HCT116 (cell line): Measurements from ENCODE around the gene PLCH2. TPM values are rescaled to one million over a fixed set of nuclear protein-coding genes. Genes with fewer than 3 reads are reported as not detected.

ENCODE experiments used
- ATAC-seq: fragments of 200-7000 bp; cut with Tn5 transposase; 2 replicates; pipeline ENCODE4 v1.9.1; 2020; ENCODE audit warnings: mild to moderate bottlenecking, moderate library complexity
- BruUV-seq: library from RNA; stranded (reverse); fragments of 400-500 nt; replicated peaks from 2 replicates; lab custom pipeline; 2021; lab: Mats Ljungman, UMichigan
- CTCF ChIA-PET: fragments of 300-600 bp; sonication (Branson Sonifier 250); formaldehyde crosslinking; loops from one replicate; lab custom pipeline; 2021; ENCODE audit warnings: antibody characterized with exemption; lab: Charles Lee
- POLR2A ChIA-PET: fragments of 300-600, 350-600 bp; sonication (Branson Sonifier 250); formaldehyde crosslinking; loops from one replicate; lab custom pipeline; 2021; ENCODE audit warnings: antibody characterized with exemption; lab: Charles Lee
- RAD21 ChIA-PET, 2 experiments: fragments of 300-600 bp; sonication (Branson Sonifier 250); formaldehyde crosslinking; loops; one replicate each; lab custom pipeline; 2023; ENCODE audit warnings: low total read pairs in 2 of 2; ENCODE audit not compliant: uncharacterized antibody in 2 of 2, unreplicated experiment in 2 of 2, low non-redundant PET in 1 of 2; lab: Charles Lee
- DNase-seq: peaks from one replicate; pipeline ENCODE4 v3.0.0-alpha.2; 2010; ENCODE audit warnings: low read depth, low spot score
- H2AFZ ChIP-seq: fragments of 200-600 bp; shearing (Covaris generic), sonication (generic); 2 replicates; pipeline ENCODE4 v1.6.1; 2017; ENCODE audit warnings: low read depth, mixed run types, mixed read lengths, antibody characterized with exemption, low read length; ENCODE audit not compliant: poor library complexity, severe bottlenecking
- H3K27ac ChIP-seq: 2 replicates; pipeline ENCODE4 v1.5.1; 2012; ENCODE audit warnings: low read depth, low read length
- H3K27me3 ChIP-seq: fragments of 200-600 bp; sonication (generic); 2 replicates; pipeline ENCODE4 v1.6.1; 2016; ENCODE audit warnings: mixed run types, low read length, mixed read lengths; ENCODE audit not compliant: insufficient read depth
- H3K36me3 ChIP-seq, 2 experiments: fragments of 200-500 bp in 1 of 2; fragments of 200-600 bp in 1 of 2; sonication (Bioruptor generic) in 1 of 2; sonication (generic) in 1 of 2; 2 replicates each; pipeline versions ENCODE4 v1.5.1 to v1.6.1; 2014 to 2016; ENCODE audit warnings: low read length in 2 of 2, inconsistent platforms in 1 of 2, mixed read lengths in 1 of 2, mixed run types in 1 of 2; ENCODE audit not compliant: insufficient read depth in 2 of 2, control insufficient read depth in 1 of 2
- H3K4me1 ChIP-seq, 2 experiments: fragments of 200-600 bp in 1 of 2; sonication (generic) in 1 of 2; 2 replicates each; pipeline versions ENCODE4 v1.5.1 to v1.6.1; 2012 to 2017; ENCODE audit warnings: low read length in 2 of 2, inconsistent platforms in 1 of 2, mild to moderate bottlenecking in 1 of 2, mixed read lengths in 1 of 2, mixed run types in 1 of 2, moderate library complexity in 1 of 2; ENCODE audit not compliant: insufficient read depth in 2 of 2, control insufficient read depth in 1 of 2
- H3K4me2 ChIP-seq: fragments of 200-600 bp; sonication (generic); 2 replicates; pipeline ENCODE4 v1.6.1; 2017; ENCODE audit warnings: mixed run types, low read length, mixed read lengths
- H3K4me3 ChIP-seq, 2 experiments: fragments of 200-600 bp in 1 of 2; sonication (generic) in 1 of 2; replicated peaks in 1 of 2; 2 replicates each; pipeline ENCODE4 v1.5.1; 2011 to 2016; ENCODE audit warnings: low read length in 2 of 2, control low read depth in 1 of 2, low read depth in 1 of 2, mild to moderate bottlenecking in 1 of 2, mixed read lengths in 1 of 2, mixed run types in 1 of 2
- H3K79me2 ChIP-seq: fragments of 200-600 bp; sonication (generic); 2 replicates; pipeline ENCODE4 v1.6.1; 2017; ENCODE audit warnings: mild to moderate bottlenecking, mixed run types, low read length, moderate library complexity, mixed read lengths; ENCODE audit not compliant: insufficient read depth
- H3K9ac ChIP-seq: fragments of 200-600 bp; sonication (generic); 2 replicates; pipeline ENCODE4 v1.6.1; 2016; ENCODE audit warnings: low read length, mixed read lengths
- H3K9me2 ChIP-seq: fragments of 200-600 bp; sonication (generic), shearing (Covaris generic); 2 replicates; pipeline ENCODE4 v1.6.1; 2017; ENCODE audit warnings: mixed run types, mild to moderate bottlenecking, moderate library complexity; ENCODE audit not compliant: insufficient read depth
- H3K9me3 ChIP-seq, 2 experiments: fragments of 200-500 bp in 1 of 2; fragments of 200-600 bp in 1 of 2; sonication (Bioruptor generic) in 1 of 2; sonication (generic) in 1 of 2; 2 replicates each; pipeline ENCODE4 v1.6.1; 2014 to 2017; ENCODE audit warnings: low read length in 2 of 2, mixed read lengths in 2 of 2, inconsistent platforms in 1 of 2, low read depth in 1 of 2, mild to moderate bottlenecking in 1 of 2, mixed run types in 1 of 2, moderate library complexity in 1 of 2; ENCODE audit not compliant: control insufficient read depth in 1 of 2, insufficient read depth in 1 of 2
- H4K20me1 ChIP-seq: fragments of 200-600 bp; sonication (generic), shearing (Covaris generic); 2 replicates; pipeline ENCODE4 v1.6.1; 2017; ENCODE audit warnings: mixed run types, mild to moderate bottlenecking, moderate library complexity; ENCODE audit not compliant: insufficient read depth
- CBX3 ChIP-seq: IDR thresholded peaks from 2 replicates; pipeline ENCODE4 v1.6.1; 2012; ENCODE audit warnings: low read depth
- CEBPB ChIP-seq: IDR thresholded peaks from 2 replicates; pipeline ENCODE4 v1.6.1; 2012; ENCODE audit warnings: low read depth
- ELF1 ChIP-seq: IDR thresholded peaks from 2 replicates; pipeline ENCODE4 v1.6.1; 2012; ENCODE audit warnings: low read depth, borderline replicate concordance
- EZH2 ChIP-seq: fragments of 200-600 bp; sonication (generic); IDR thresholded peaks from 2 replicates; pipeline ENCODE4 v1.6.1; 2017; ENCODE audit warnings: antibody characterized with exemption, mixed run types
- FOSL1 ChIP-seq: IDR thresholded peaks from 2 replicates; pipeline ENCODE4 v1.6.1; 2012; ENCODE audit warnings: low read depth
- JUND ChIP-seq: IDR thresholded peaks from 2 replicates; pipeline ENCODE4 v1.6.1; 2012
- POLR2A ChIP-seq: IDR thresholded peaks from 2 replicates; pipeline ENCODE4 v1.7.0; 2011; ENCODE audit warnings: borderline replicate concordance; ENCODE audit not compliant: insufficient read depth, insufficient read length; ENCODE audit errors: extremely low read depth
- POLR2AphosphoS5 ChIP-seq: IDR thresholded peaks from 2 replicates; pipeline ENCODE4 v1.6.1; 2011; ENCODE audit warnings: mild to moderate bottlenecking, low read depth, low read length, moderate library complexity
- RAD21 ChIP-seq: IDR thresholded peaks from 2 replicates; pipeline ENCODE4 v1.6.1; 2012; ENCODE audit warnings: low read depth, mild to moderate bottlenecking
- SIN3A ChIP-seq: IDR thresholded peaks from 2 replicates; pipeline ENCODE4 v1.6.1; 2012; ENCODE audit warnings: low read depth
- SRF ChIP-seq: IDR thresholded peaks from 2 replicates; pipeline ENCODE4 v1.6.1; 2012; ENCODE audit warnings: low read depth
- TCF7L2 ChIP-seq: IDR thresholded peaks from 2 replicates; pipeline ENCODE4 v1.7.0; 2011; ENCODE audit warnings: borderline replicate concordance, inconsistent platforms; ENCODE audit not compliant: insufficient read depth, insufficient read length; ENCODE audit errors: extremely low read depth
- ZNF274 ChIP-seq: fragments of 200-500 bp; sonication (Bioruptor generic); IDR thresholded peaks from 2 replicates; pipeline ENCODE4 v1.6.1; 2014; ENCODE audit warnings: mild to moderate bottlenecking, low read depth, low read length, inconsistent platforms
- intact Hi-C: fragments of 100-400 bp; cut with micrococcal nuclease; formaldehyde crosslinking; loops from 2 replicates; pipeline ENCODE4 v1.10.0; 2022
- total RNA-seq: library from RNA; stranded (reverse); gene quantifications from one replicate; pipeline ENCODE4 v1.2.1, GENCODE V29; 2021; ENCODE audit not compliant: unreplicated experiment
- TF ChIP-seq, protein P1 (sequence below): IDR thresholded peaks from 2 replicates; pipeline ENCODE4 v1.6.1; 2012
- TF ChIP-seq, protein P2 (sequence below): IDR thresholded peaks from 2 replicates; pipeline ENCODE4 v1.6.1; 2012; ENCODE audit warnings: low read depth
- TF ChIP-seq, protein P3 (sequence below), 3 experiments: fragments of 200-600 bp in 1 of 3; sonication (generic) in 1 of 3; IDR thresholded peaks in 2 of 3; conservative IDR thresholded peaks in 1 of 3; 2 replicates each; pipeline ENCODE4 v1.5.1; 2012 to 2017; ENCODE audit warnings: low read depth in 2 of 3, low read length in 2 of 3, antibody characterized with exemption in 1 of 3, borderline replicate concordance in 1 of 3, control low read depth in 1 of 3, mild to moderate bottlenecking in 1 of 3, mixed read lengths in 1 of 3, mixed run types in 1 of 3, moderate library complexity in 1 of 3; ENCODE audit not compliant: insufficient read depth in 1 of 3

Gene PLCH2
- total RNA-seq, 1 experiment from 2014 or later = 2.0 TPM

- no TSS peak for BruUV-seq
- CTCF ChIA-PET = no interaction called here
These were observed 38.5 kb upstream of the PLCH2 start for GRCh38 chr1:2437617-2438016.

More at GRCh38 chr1:2437617-2438016, 38.5 kb upstream of the PLCH2 start:
- no peak overlapping the region for H3K27ac ChIP-seq
- ATAC-seq (no peak), DNase-seq (no peak)
- H3K4me1 ChIP-seq = no peaks in the 10 kb centered on the region
- H3K9me2 ChIP-seq = no peaks in the 10 kb centered on the region
- no peak overlapping the region for H3K4me2 ChIP-seq
- no peaks in the 10 kb centered on the region for H3K79me2 ChIP-seq
- RAD21 ChIA-PET = no interaction called here
- no peak for TF ChIP-seq CBX3
- TF ChIP-seq FOSL1 = no peak
- no peak for TF ChIP-seq SIN3A
- no peak for TF ChIP-seq CEBPB
- no peak for TF ChIP-seq TCF7L2
- TF ChIP-seq POLR2A = no peak
- no peak for TF ChIP-seq POLR2AphosphoS5
- no peak for TF ChIP-seq ZNF274
- TF ChIP-seq ELF1 = no peak
- TF ChIP-seq, protein P1, sequence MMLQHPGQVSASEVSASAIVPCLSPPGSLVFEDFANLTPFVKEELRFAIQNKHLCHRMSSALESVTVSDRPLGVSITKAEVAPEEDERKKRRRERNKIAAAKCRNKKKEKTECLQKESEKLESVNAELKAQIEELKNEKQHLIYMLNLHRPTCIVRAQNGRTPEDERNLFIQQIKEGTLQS = no peak
- TF ChIP-seq RAD21 = no peak
- TF ChIP-seq JUND = no peak
- TF ChIP-seq, protein P2, sequence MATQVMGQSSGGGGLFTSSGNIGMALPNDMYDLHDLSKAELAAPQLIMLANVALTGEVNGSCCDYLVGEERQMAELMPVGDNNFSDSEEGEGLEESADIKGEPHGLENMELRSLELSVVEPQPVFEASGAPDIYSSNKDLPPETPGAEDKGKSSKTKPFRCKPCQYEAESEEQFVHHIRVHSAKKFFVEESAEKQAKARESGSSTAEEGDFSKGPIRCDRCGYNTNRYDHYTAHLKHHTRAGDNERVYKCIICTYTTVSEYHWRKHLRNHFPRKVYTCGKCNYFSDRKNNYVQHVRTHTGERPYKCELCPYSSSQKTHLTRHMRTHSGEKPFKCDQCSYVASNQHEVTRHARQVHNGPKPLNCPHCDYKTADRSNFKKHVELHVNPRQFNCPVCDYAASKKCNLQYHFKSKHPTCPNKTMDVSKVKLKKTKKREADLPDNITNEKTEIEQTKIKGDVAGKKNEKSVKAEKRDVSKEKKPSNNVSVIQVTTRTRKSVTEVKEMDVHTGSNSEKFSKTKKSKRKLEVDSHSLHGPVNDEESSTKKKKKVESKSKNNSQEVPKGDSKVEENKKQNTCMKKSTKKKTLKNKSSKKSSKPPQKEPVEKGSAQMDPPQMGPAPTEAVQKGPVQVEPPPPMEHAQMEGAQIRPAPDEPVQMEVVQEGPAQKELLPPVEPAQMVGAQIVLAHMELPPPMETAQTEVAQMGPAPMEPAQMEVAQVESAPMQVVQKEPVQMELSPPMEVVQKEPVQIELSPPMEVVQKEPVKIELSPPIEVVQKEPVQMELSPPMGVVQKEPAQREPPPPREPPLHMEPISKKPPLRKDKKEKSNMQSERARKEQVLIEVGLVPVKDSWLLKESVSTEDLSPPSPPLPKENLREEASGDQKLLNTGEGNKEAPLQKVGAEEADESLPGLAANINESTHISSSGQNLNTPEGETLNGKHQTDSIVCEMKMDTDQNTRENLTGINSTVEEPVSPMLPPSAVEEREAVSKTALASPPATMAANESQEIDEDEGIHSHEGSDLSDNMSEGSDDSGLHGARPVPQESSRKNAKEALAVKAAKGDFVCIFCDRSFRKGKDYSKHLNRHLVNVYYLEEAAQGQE = no peak
- TF ChIP-seq SRF = no peak
- TF ChIP-seq, protein P3, sequence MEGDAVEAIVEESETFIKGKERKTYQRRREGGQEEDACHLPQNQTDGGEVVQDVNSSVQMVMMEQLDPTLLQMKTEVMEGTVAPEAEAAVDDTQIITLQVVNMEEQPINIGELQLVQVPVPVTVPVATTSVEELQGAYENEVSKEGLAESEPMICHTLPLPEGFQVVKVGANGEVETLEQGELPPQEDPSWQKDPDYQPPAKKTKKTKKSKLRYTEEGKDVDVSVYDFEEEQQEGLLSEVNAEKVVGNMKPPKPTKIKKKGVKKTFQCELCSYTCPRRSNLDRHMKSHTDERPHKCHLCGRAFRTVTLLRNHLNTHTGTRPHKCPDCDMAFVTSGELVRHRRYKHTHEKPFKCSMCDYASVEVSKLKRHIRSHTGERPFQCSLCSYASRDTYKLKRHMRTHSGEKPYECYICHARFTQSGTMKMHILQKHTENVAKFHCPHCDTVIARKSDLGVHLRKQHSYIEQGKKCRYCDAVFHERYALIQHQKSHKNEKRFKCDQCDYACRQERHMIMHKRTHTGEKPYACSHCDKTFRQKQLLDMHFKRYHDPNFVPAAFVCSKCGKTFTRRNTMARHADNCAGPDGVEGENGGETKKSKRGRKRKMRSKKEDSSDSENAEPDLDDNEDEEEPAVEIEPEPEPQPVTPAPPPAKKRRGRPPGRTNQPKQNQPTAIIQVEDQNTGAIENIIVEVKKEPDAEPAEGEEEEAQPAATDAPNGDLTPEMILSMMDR (IDR thresholded peaks at IDR 0.05 in 2 of 3, conservative IDR thresholded peaks at IDR 0.05 in 1 of 3; ENCODE audit: borderline replicate concordance in 1 of 3, insufficient read depth in 1 of 3, low read depth in 2 of 3, low read length in 2 of 3) = no peak
- no peak for TF ChIP-seq EZH2
- H3K9me3 ChIP-seq = no peaks in the 10 kb centered on the region
- H3K4me3 ChIP-seq = no peak overlapping the region
- no peak overlapping the region for H3K9ac ChIP-seq
- intact Hi-C loops = no loop called here
- peaks cover 7% of the 10 kb centered on the region; the same call in 1 of the 2 replicates for H3K27me3 ChIP-seq
- POLR2A ChIA-PET = no interaction called here
- no peaks in the 10 kb centered on the region for H3K36me3 ChIP-seq
- no peaks in the 10 kb centered on the region for H4K20me1 ChIP-seq
- no peak overlapping the region for H2AFZ ChIP-seq
